Mammary epithelial cell (primary cell): ENCODE results near the gene KMT5C.

ENCODE experiments used
- CTCF ChIP-seq, 2 donors: IDR thresholded peaks in 1 of 2; conservative IDR thresholded peaks in 1 of 2; 2 replicates each; pipeline ENCODE4 v1.5.1; 2011 to 2012; ENCODE audit warnings: inconsistent platforms in 2 of 2, low read length in 2 of 2, mild to moderate bottlenecking in 2 of 2, control low read depth in 1 of 2, low read depth in 1 of 2; ENCODE audit not compliant: insufficient read depth in 1 of 2; ENCODE audit errors: extremely low read depth in 1 of 2
- EZH2 ChIP-seq: IDR thresholded peaks from 2 replicates; pipeline ENCODE4 v1.6.1; 2012; ENCODE audit warnings: low read length, inconsistent platforms, borderline replicate concordance

GRCh38 chr19:55385724-55386492, 46.2 kb downstream of the KMT5C start, which contains the start of gene RPL28:
- TF ChIP-seq CTCF (conservative IDR thresholded peaks at IDR 0.05 in 1 of 2, IDR thresholded peaks at IDR 0.05 in 1 of 2; ENCODE audit: extremely low read depth in 1 of 2, insufficient read depth in 1 of 2, low read depth in 1 of 2, low read length in 2 of 2): no peak
- TF ChIP-seq EZH2: no peak
